Calu3 (cell line): ENCODE data around the gene HAO1. TPM values are rescaled to one million over a fixed set of nuclear protein-coding genes. Genes with fewer than 3 reads are reported as not detected.

ENCODE experiments used
- BruUV-seq: library from RNA; stranded (reverse); fragments of 400-500 nt; replicated peaks from 2 replicates; lab custom pipeline; 2021; lab: Mats Ljungman, UMichigan
- CTCF ChIA-PET: fragments of 300-600 bp; sonication (Branson Sonifier 250); formaldehyde crosslinking; loops from one replicate; lab custom pipeline; 2022; ENCODE audit warnings: antibody characterized with exemption; lab: Charles Lee
- DNase-seq: peaks from one replicate; pipeline ENCODE4 v3.0.0; 2022
- H3K27ac Mint-ChIP-seq: one replicate; pipeline ENCODE4 v1.8.0; 2022; ENCODE audit warnings: mixed read lengths; ENCODE audit not compliant: unreplicated experiment
- H3K27me3 Mint-ChIP-seq: one replicate; pipeline ENCODE4 v1.8.0; 2022; ENCODE audit warnings: mixed read lengths; ENCODE audit not compliant: unreplicated experiment
- H3K36me3 Mint-ChIP-seq: one replicate; pipeline ENCODE4 v1.8.0; 2022; ENCODE audit warnings: mild to moderate bottlenecking, moderate library complexity, mixed read lengths; ENCODE audit not compliant: insufficient read depth, unreplicated experiment
- H3K4me1 Mint-ChIP-seq: one replicate; pipeline ENCODE4 v1.8.0; 2022; ENCODE audit warnings: mild to moderate bottlenecking, low read depth, mixed read lengths; ENCODE audit not compliant: unreplicated experiment
- H3K4me3 Mint-ChIP-seq: one replicate; pipeline ENCODE4 v1.8.0; 2022; ENCODE audit warnings: mild to moderate bottlenecking, low read depth, moderate library complexity, mixed read lengths; ENCODE audit not compliant: unreplicated experiment
- H3K9me3 Mint-ChIP-seq: one replicate; pipeline ENCODE4 v1.8.0; 2022; ENCODE audit warnings: low read depth, mixed read lengths; ENCODE audit not compliant: unreplicated experiment
- intact Hi-C: fragments of 100-400 bp; cut with micrococcal nuclease; formaldehyde crosslinking; loops from one replicate; pipeline ENCODE4 v1.10.0; 2022; ENCODE audit not compliant: unreplicated experiment
- total RNA-seq: library from RNA; stranded (reverse); gene quantifications from 2 replicates; pipeline ENCODE4 v1.2.3, GENCODE V29; 2022
- TF ChIP-seq, protein P1 (sequence below): fragments of 200-600 bp; IDR thresholded peaks from one replicate; pipeline ENCODE4 v1.8.0; 2022; ENCODE audit warnings: antibody characterized with exemption; ENCODE audit not compliant: unreplicated experiment

Gene HAO1
- total RNA-seq, 1 experiment from 2014 or later, result not detected

DNA sequence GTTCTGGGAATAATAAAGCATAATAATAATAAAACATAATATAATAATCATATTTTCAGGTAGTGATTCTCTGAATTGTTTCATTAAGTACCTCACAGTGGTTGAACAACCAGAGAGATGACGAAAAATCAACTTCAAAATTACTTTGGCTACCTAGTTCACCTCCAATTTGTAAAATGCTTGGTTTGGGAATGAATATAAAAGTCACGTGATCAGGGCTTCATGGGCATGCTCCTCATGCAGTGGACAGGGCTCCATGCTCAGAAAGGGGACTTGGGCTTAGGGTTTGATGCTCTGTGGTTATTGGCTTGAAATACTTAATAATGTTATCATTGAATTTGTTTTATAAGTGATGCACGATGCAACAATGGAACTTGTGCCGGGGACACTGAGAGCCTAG lies 58.2 kb downstream of the HAO1 start:
- H3K36me3 Mint-ChIP-seq, result no peaks in the 10 kb centered on the region
- no peak for DNase-seq
- no peak overlapping the region for H3K27ac Mint-ChIP-seq
- no peak overlapping the region for H3K4me3 Mint-ChIP-seq
- H3K27me3 Mint-ChIP-seq, result no peaks in the 10 kb centered on the region
- BruUV-seq, result no TSS peak
- no peaks in the 10 kb centered on the region for H3K4me1 Mint-ChIP-seq
- TF ChIP-seq, protein P1, sequence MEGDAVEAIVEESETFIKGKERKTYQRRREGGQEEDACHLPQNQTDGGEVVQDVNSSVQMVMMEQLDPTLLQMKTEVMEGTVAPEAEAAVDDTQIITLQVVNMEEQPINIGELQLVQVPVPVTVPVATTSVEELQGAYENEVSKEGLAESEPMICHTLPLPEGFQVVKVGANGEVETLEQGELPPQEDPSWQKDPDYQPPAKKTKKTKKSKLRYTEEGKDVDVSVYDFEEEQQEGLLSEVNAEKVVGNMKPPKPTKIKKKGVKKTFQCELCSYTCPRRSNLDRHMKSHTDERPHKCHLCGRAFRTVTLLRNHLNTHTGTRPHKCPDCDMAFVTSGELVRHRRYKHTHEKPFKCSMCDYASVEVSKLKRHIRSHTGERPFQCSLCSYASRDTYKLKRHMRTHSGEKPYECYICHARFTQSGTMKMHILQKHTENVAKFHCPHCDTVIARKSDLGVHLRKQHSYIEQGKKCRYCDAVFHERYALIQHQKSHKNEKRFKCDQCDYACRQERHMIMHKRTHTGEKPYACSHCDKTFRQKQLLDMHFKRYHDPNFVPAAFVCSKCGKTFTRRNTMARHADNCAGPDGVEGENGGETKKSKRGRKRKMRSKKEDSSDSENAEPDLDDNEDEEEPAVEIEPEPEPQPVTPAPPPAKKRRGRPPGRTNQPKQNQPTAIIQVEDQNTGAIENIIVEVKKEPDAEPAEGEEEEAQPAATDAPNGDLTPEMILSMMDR, result no peak
- intact Hi-C loops, result no loop called here
- peaks cover 2% of the 10 kb centered on the region for H3K9me3 Mint-ChIP-seq
- CTCF ChIA-PET, result no interaction called here

DNA sequence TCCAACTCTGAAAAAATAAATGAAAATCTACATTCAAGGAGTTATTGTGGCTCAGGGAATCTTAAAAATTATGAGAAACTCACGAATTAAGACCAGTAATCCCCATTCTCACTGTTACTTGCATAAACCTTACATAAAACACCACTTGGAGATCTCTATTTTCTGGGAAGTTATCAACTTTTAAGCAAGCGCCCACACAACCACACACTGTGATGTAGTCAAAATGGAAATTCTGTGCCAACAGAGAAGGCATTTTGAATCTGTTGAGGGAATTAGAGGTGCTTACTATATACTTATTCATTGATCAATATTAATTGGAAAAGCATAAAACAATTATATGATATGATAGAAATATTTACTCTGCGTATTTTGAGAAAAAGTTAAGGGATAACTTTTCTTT lies 58.7 kb downstream of the HAO1 start:
- CTCF ChIA-PET, result no interaction called here
- Mint-ChIP-seq H3K27me3 (no peaks in the 10 kb centered on the region), H3K27ac (no peak overlapping the region)

DNA sequence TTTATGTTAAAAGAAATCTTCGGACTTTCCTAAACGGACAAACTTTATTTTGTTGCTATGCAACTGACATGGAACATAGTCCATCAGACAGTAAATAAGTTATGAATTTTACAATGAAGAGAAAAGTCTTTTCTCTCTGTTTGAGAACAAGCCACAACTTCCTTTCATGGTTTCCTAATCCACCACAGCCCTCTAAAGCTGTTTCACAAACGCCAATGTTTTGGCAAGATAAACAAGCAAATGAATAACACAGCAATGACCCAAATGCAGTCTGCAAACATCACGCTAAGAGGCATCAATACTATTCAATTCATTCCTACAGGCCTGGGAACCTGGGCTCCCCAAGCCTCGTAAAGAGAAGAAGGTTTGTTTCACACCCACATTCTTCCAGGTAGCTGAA lies 60.4 kb downstream of the HAO1 start:
- BruUV-seq, result no TSS peak
- H3K4me3 Mint-ChIP-seq, result no peak overlapping the region
- CTCF ChIA-PET, result no interaction called here
- H3K9me3 Mint-ChIP-seq, result peaks cover 2% of the 10 kb centered on the region
- DNase-seq, result no peak
- no peaks in the 10 kb centered on the region for H3K36me3 Mint-ChIP-seq
- no peaks in the 10 kb centered on the region for H3K27me3 Mint-ChIP-seq
- H3K4me1 Mint-ChIP-seq, result no peaks in the 10 kb centered on the region
- intact Hi-C loops, result no loop called here
- H3K27ac Mint-ChIP-seq, result no peak overlapping the region
- TF ChIP-seq, protein P1, result no peak

More for the DNA sequence above, 58.7 kb downstream of the HAO1 start:
- DNase-seq, result no peak
- TF ChIP-seq, protein P1, result no peak
- intact Hi-C loops, result no loop called here
- Mint-ChIP-seq H3K36me3 (no peaks in the 10 kb centered on the region), H3K4me3 (no peak overlapping the region), H3K4me1 (no peaks in the 10 kb centered on the region), H3K9me3 (peaks cover 2% of the 10 kb centered on the region)
- BruUV-seq, result no TSS peak

DNA sequence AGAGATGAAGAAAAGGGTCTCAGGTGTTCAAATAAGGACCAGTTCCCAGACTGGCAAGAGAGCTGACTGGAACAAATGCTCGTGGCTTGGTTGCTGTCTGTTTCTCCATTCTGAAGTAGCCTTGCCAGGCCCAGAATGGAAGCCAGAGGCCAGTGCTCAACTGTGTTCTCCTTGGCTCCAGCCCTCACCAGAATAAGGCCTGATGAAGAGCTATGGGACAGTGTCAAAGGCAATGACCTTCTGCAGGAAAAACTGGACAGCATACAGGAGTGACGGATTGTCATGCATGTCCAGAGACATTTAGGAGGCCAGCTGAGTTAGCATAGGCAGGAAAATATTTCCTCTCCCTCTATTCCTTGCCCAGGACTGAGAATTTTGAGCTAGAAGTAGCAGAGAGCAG lies 72.2 kb downstream of the HAO1 start:
- no peak overlapping the region for H3K4me3 Mint-ChIP-seq
- intact Hi-C loops, result no loop called here
- H3K27me3 Mint-ChIP-seq, result no peaks in the 10 kb centered on the region
- H3K9me3 Mint-ChIP-seq, result no peaks in the 10 kb centered on the region
- CTCF ChIA-PET, result interaction anchor here (1.2 kb wide), 1 partner anchor 10 kb away, joined by 3 read pairs; no protein-coding TSS in a partner anchor
- no TSS peak for BruUV-seq
- H3K27ac Mint-ChIP-seq, result no peak overlapping the region
- TF ChIP-seq, protein P1, result no peak
- DNase-seq, result no peak
- H3K4me1 Mint-ChIP-seq, result no peaks in the 10 kb centered on the region
- H3K36me3 Mint-ChIP-seq, result no peaks in the 10 kb centered on the region
